ENCODE results near the gene B3GLCT. TPM values are rescaled to one million over a fixed set of nuclear protein-coding genes. Genes with fewer than 3 reads are reported as not detected.

The B3GLCT gene
- total and polyA plus RNA-seq, 2 of the 13 experiments (the other 11 are each of a cell fraction or from before 2014, with no cell fraction given): 2.0 to 7.1 TPM

GRCh38 chr13:31311921-31312320 lies 112.1 kb downstream of the B3GLCT start (continued):
- no peak for TF ChIP-seq GLMP (CRISPR knock-in tag; IDR thresholded peaks at IDR 0.05; ENCODE audit: borderline replicate concordance)

- in situ Hi-C loops (cut with HindIII; ENCODE audit: extremely low pct_ligation_motif_present, low pct_unique_long_range_greater_than_20kb) (no loop called here), intact Hi-C loops (cut with micrococcal nuclease; ENCODE audit: unreplicated experiment) (no loop called here)
- no TSS peak for BruUV-seq (replicated peaks)
- Histone ChIP-seq H4K20me1 (ENCODE audit: insufficient read depth, low read length) (no peaks in the 10 kb centered on the region), H3K4me3 (replicated peaks in 1 of 3; ENCODE audit: insufficient read depth in 1 of 3, low read depth in 2 of 3, low read length in 3 of 3) (no peak overlapping the region), H3K4me2 (ENCODE audit: low read depth, low read length) (no peak overlapping the region), H3K27ac (ENCODE audit: extremely low read length, insufficient read depth, low read length) (no peak overlapping the region), H3K9ac (ENCODE audit: insufficient read depth, low read depth, low read length) (no peak overlapping the region), H3K9me3 (ENCODE audit: low read length) (peaks cover 37% of the 10 kb centered on the region), H2AFZ (ENCODE audit: low read length) (no peak overlapping the region), H3K36me3 (replicated peaks in 1 of 2; ENCODE audit: control insufficient read depth in 1 of 2, insufficient read depth in 2 of 2, low read length in 2 of 2) (no peaks in the 10 kb centered on the region), H3K79me2 (ENCODE audit: insufficient read depth, low read length) (no peaks in the 10 kb centered on the region), H3K27me3 (ENCODE audit: control insufficient read depth in 1 of 2, insufficient read depth in 2 of 2, low read length in 2 of 2) (no peaks in the 10 kb centered on the region), H3K4me1 (ENCODE audit: insufficient read depth, low read length) (no peaks in the 10 kb centered on the region)
- TF ChIP-seq ZNF740 (CRISPR knock-in tag; IDR thresholded peaks at IDR 0.05) (no peak), MTA3 (CRISPR knock-in tag; IDR thresholded peaks at IDR 0.05) (no peak), TIGD3 (CRISPR knock-in tag; IDR thresholded peaks at IDR 0.05; ENCODE audit: borderline replicate concordance) (no peak), RBM22 (optimal IDR thresholded peaks at IDR 0.05; ENCODE audit: low read length) (no peak), HNF1B (CRISPR knock-in tag; IDR thresholded peaks at IDR 0.05) (no peak), NFKBIZ (CRISPR knock-in tag; IDR thresholded peaks at IDR 0.05) (no peak), ZNF251 (CRISPR knock-in tag; IDR thresholded peaks at IDR 0.05) (no peak), ETV5 (CRISPR knock-in tag; IDR thresholded peaks at IDR 0.05; ENCODE audit: borderline replicate concordance) (no peak)
- FAIRE-seq (no peak), DNase-seq (ENCODE audit: low spot score) (no peak), ATAC-seq (no peak)
- POLR2A ChIA-PET: no interaction called here
- CTCF ChIA-PET (ENCODE audit: low intra/inter-chr PET ratio, low total read pairs): no interaction called here
- 33% methylated on average over 2 of the region's 2 CpGs for WGBS (ENCODE audit: low lambda C conversion rate)
Observed at GRCh38 chr13:31314961-31315360, 115.2 kb downstream of the B3GLCT start.
